ENCODE measurements around the gene CAPZB. TPM values are rescaled to one million over a fixed set of nuclear protein-coding genes. Genes with fewer than 3 reads are reported as not detected.

The CAPZB gene
- polyA plus RNA-seq, 2 of the 4 experiments (the other 2 are of a cell fraction): 133 to 296 TPM

- Histone ChIP-seq H3K4me1 (peaks cover 80% of the 10 kb centered on the region), H3K4me3 (no peak overlapping the region), H3K9me3 (no peaks in the 10 kb centered on the region), H3K27ac (peak overlapping the region in 1 of 2 experiments; percentile 78; a peak in 3 of 6 replicates), H3K4me2 (peak overlapping the region; percentile 81)
- no peak for ATAC-seq
- POLR2A ChIA-PET: no interaction called here
- TF ChIP-seq, protein P1, sequence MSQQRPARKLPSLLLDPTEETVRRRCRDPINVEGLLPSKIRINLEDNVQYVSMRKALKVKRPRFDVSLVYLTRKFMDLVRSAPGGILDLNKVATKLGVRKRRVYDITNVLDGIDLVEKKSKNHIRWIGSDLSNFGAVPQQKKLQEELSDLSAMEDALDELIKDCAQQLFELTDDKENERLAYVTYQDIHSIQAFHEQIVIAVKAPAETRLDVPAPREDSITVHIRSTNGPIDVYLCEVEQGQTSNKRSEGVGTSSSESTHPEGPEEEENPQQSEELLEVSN (IDR thresholded peaks at IDR 0.05; ENCODE audit: borderline replicate concordance, low read depth): no peak
- TF ChIP-seq POLR2A (IDR thresholded peaks at IDR 0.05; ENCODE audit: low read length): no peak
- TF ChIP-seq FOSL2 (IDR thresholded peaks at IDR 0.05): no peak
- TF ChIP-seq FOSL2 (CRISPR knock-in tag; IDR thresholded peaks at IDR 0.05): no peak
- no peak for TF ChIP-seq NR3C1 (IDR thresholded peaks at IDR 0.05)
- TF ChIP-seq HOXA7 (CRISPR knock-in tag; IDR thresholded peaks at IDR 0.05): no peak
- TF ChIP-seq JUNB (IDR thresholded peaks at IDR 0.05): no peak
- no peak for TF ChIP-seq KDM5A (IDR thresholded peaks at IDR 0.05)
- no peak for TF ChIP-seq RARB (CRISPR knock-in tag; IDR thresholded peaks at IDR 0.05)
- no peak for TF ChIP-seq ESRRA (IDR thresholded peaks at IDR 0.05; ENCODE audit: borderline replicate concordance, low read length)
- no peak for TF ChIP-seq SMC3 (IDR thresholded peaks at IDR 0.05)
- no peak for TF ChIP-seq ZFP36 (IDR thresholded peaks at IDR 0.05; ENCODE audit: borderline replicate concordance, partially characterized antibody)
- no peak for TF ChIP-seq TFCP2L1 (CRISPR knock-in tag; IDR thresholded peaks at IDR 0.05)
- TF ChIP-seq, protein P2, sequence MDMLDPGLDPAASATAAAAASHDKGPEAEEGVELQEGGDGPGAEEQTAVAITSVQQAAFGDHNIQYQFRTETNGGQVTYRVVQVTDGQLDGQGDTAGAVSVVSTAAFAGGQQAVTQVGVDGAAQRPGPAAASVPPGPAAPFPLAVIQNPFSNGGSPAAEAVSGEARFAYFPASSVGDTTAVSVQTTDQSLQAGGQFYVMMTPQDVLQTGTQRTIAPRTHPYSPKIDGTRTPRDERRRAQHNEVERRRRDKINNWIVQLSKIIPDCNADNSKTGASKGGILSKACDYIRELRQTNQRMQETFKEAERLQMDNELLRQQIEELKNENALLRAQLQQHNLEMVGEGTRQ (IDR thresholded peaks at IDR 0.05): no peak
- no peak for TF ChIP-seq POLR2AphosphoS2 (conservative IDR thresholded peaks at IDR 0.05; ENCODE audit: low read length)
- no peak for FAIRE-seq
- CTCF ChIA-PET: interaction anchor here (0.7 to 1.9 kb wide), 2 partner anchors 11 to 59 kb away, joined by 3 to 5 read pairs; no protein-coding TSS in a partner anchor
- 86% methylated on average over 13 of the region's 13 CpGs for WGBS (ENCODE audit: missing lambda C conversion rate)
- no peak for DNase-seq (ENCODE audit: low read depth in 1 of 2, low spot score in 1 of 2)
Observed at GRCh38 chr1:19449454-19450228, 35.7 kb downstream of the CAPZB start.

GRCh38 chr1:19448491-19449439, 36.6 kb downstream of the CAPZB start:
- DNase-seq (ENCODE audit: low read depth in 1 of 2, low spot score in 1 of 2) (peak; percentile 41), FAIRE-seq (no peak), ATAC-seq (peak; percentile 24 to 55; a peak in 2 of 6 replicates)
- Histone ChIP-seq H3K9me3 (no peaks in the 10 kb centered on the region), H3K27ac (peak overlapping the region in 1 of 2 experiments; percentile 78; a peak in 4 of 6 replicates), H3K4me3 (no peak overlapping the region), H3K4me2 (peak overlapping the region; percentile 81), H3K4me1 (peaks cover 89% of the 10 kb centered on the region)
- ChIA-PET CTCF (interaction anchor here (0.6 to 1.9 kb wide), 6 partner anchors 8 to 205 kb away, joined by 3 to 6 read pairs (median 4); no protein-coding TSS in a partner anchor), POLR2A (interaction anchor here (1.2 kb wide), 1 partner anchor 37 kb away, joined by 4 read pairs; the partner anchor contains the start of gene CAPZB)
- TF ChIP-seq CEBPB (IDR thresholded peaks at IDR 0.05) (0 out of 4 replicates have a peak, but pooled peaks of 1 of the 2 experiments have one; percentile 40), KDM5A (IDR thresholded peaks at IDR 0.05) (no peak), JUNB (IDR thresholded peaks at IDR 0.05) (peak; percentile 61)
- TF ChIP-seq, protein P3, sequence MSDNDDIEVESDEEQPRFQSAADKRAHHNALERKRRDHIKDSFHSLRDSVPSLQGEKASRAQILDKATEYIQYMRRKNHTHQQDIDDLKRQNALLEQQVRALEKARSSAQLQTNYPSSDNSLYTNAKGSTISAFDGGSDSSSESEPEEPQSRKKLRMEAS (IDR thresholded peaks at IDR 0.05): peak; percentile 47; the same call in 1 of the 2 replicates
- WGBS (ENCODE audit: missing lambda C conversion rate): 41% methylated on average over 17 of the region's 19 CpGs

- ATAC-seq (no peak), FAIRE-seq (no peak), DNase-seq (ENCODE audit: low read depth in 1 of 2, low spot score in 1 of 2) (no peak)
- WGBS (ENCODE audit: missing lambda C conversion rate): 73% methylated on average over 5 of the region's 9 CpGs
- ChIA-PET POLR2A (no interaction called here), CTCF (interaction anchor here (1.2 to 1.6 kb wide), 2 partner anchors 55 to 207 kb away, joined by 4 to 6 read pairs; no protein-coding TSS in a partner anchor)
- peak overlapping the region; percentile 81; the same call in 2 of the 3 replicates for H3K4me2 ChIP-seq
- H3K27ac ChIP-seq: peak overlapping the region; percentile 52 to 78; a peak in 5 of 6 replicates
- peaks cover 94% of the 10 kb centered on the region for H3K4me1 ChIP-seq
- no peaks in the 10 kb centered on the region for H3K9me3 ChIP-seq
- no peak overlapping the region for H3K4me3 ChIP-seq
- TF ChIP-seq, protein P4, sequence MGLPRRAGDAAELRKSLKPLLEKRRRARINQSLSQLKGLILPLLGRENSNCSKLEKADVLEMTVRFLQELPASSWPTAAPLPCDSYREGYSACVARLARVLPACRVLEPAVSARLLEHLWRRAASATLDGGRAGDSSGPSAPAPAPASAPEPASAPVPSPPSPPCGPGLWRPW (IDR thresholded peaks at IDR 0.05): no peak
- TF ChIP-seq EP300 (IDR thresholded peaks at IDR 0.05) (no peak), KDM1A (IDR thresholded peaks at IDR 0.05; ENCODE audit: low read depth) (no peak), CHD4 (IDR thresholded peaks at IDR 0.05; ENCODE audit: borderline replicate concordance) (no peak), HOXA7 (CRISPR knock-in tag; IDR thresholded peaks at IDR 0.05) (no peak), HEYL (CRISPR knock-in tag; IDR thresholded peaks at IDR 0.05) (no peak), ESRRA (IDR thresholded peaks at IDR 0.05; ENCODE audit: borderline replicate concordance, low read length) (no peak), REST (IDR thresholded peaks at IDR 0.05) (no peak)
- TF ChIP-seq, protein P5, sequence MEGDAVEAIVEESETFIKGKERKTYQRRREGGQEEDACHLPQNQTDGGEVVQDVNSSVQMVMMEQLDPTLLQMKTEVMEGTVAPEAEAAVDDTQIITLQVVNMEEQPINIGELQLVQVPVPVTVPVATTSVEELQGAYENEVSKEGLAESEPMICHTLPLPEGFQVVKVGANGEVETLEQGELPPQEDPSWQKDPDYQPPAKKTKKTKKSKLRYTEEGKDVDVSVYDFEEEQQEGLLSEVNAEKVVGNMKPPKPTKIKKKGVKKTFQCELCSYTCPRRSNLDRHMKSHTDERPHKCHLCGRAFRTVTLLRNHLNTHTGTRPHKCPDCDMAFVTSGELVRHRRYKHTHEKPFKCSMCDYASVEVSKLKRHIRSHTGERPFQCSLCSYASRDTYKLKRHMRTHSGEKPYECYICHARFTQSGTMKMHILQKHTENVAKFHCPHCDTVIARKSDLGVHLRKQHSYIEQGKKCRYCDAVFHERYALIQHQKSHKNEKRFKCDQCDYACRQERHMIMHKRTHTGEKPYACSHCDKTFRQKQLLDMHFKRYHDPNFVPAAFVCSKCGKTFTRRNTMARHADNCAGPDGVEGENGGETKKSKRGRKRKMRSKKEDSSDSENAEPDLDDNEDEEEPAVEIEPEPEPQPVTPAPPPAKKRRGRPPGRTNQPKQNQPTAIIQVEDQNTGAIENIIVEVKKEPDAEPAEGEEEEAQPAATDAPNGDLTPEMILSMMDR (IDR thresholded peaks at IDR 0.05): no peak
Observed at GRCh38 chr1:19447550-19447949, 37.8 kb downstream of the CAPZB start.

Measured in A549 (cell line).